LNCaP clone FGC (cell line): Measurements from ENCODE around the gene PLVAP.

Experiments used
- DNase-seq: peaks from one replicate; pipeline ENCODE4 v3.0.0-alpha.2; 2011; ENCODE audit warnings: low read depth
- H3K4me3 ChIP-seq: 2 replicates; pipeline ENCODE4 v1.5.1; 2011; ENCODE audit warnings: mild to moderate bottlenecking, low read depth, low read length, control low read depth
- TF ChIP-seq, protein P1 (sequence below): IDR thresholded peaks from 2 replicates; pipeline ENCODE4 v1.5.1; 2012; ENCODE audit warnings: mild to moderate bottlenecking; ENCODE audit not compliant: control insufficient read depth, insufficient read depth; ENCODE audit errors: extremely low read depth

PLVAP gene

DNA sequence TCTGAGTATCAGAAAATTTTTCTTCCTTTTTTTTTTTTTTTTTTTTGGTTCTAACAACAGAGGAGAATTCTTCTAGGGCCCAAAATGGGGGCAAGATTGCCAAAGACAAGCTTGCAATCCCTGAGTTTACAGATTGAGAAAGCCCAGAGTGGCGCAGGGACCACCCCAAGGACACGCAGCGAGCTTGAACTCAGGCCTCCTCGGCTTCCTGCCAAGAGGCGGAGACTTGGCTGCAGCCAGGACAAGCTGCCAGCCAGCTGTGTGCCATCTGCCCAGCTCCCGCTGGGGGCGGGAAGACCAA, 72.0 kb downstream of the PLVAP start:
- no peak for DNase-seq
- no peak overlapping the region for H3K4me3 ChIP-seq
- TF ChIP-seq, protein P1, sequence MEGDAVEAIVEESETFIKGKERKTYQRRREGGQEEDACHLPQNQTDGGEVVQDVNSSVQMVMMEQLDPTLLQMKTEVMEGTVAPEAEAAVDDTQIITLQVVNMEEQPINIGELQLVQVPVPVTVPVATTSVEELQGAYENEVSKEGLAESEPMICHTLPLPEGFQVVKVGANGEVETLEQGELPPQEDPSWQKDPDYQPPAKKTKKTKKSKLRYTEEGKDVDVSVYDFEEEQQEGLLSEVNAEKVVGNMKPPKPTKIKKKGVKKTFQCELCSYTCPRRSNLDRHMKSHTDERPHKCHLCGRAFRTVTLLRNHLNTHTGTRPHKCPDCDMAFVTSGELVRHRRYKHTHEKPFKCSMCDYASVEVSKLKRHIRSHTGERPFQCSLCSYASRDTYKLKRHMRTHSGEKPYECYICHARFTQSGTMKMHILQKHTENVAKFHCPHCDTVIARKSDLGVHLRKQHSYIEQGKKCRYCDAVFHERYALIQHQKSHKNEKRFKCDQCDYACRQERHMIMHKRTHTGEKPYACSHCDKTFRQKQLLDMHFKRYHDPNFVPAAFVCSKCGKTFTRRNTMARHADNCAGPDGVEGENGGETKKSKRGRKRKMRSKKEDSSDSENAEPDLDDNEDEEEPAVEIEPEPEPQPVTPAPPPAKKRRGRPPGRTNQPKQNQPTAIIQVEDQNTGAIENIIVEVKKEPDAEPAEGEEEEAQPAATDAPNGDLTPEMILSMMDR: no peak

DNA sequence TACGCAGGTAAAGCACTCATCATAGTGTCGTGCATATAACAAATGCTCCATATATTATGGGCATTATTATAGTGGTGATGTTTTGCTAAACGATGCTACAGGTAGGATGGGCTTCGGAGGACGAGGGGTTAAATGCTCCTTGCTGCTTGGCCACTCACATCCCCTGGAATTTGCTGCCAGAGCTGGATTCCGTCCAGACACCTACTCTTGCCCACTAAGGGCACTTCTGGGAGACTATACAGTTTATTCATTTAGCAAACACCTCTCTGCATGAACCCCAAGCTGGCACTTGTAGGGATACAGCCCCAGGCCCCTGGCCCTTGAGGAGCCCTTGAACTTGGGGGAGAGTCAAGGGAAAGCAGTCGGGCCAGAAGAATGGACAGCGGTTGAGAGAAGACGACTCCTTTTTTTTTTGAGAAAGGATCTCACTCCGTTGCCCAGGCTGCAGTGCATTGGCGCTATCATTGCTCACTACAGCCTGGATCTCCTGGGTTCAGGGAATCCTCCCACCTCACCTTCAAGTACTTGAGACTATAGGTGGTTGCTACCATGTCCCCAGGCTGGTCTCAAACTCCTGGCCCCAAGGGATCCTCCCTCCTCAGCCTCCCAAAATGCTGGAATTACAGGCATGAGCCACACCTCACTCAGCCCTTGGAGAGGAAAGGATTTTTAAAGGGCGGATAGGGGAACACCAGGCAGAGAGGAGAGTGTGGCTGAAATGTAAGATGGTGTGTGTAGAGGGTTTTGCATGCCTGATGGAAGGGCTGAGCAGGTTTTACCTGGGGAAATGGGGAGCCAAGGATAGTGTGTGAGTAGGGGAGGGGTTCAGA, 72.5 kb downstream of the PLVAP start:
- TF ChIP-seq, protein P1: no peak
- H3K4me3 ChIP-seq: no peak overlapping the region
- DNase-seq: no peak

DNA sequence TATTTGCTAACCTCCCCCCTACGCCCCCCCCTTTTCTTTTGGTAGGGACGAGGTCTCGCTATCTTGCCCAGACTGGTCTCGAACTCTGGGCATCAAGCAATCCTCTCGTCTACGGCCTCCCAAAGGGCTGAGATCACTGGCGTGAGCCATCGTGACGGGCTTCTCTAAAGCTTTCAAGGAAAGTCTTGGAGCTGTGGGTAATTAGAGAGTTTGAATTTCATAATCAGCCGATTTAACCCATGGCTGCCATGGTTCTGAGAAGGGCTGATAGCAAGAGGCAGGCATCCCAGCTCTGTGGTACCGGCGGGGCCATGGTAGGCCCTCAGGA, 73.2 kb downstream of the PLVAP start:
- TF ChIP-seq, protein P1: no peak
- H3K4me3 ChIP-seq: no peak overlapping the region; the same call in 1 of the 2 replicates

DNA sequence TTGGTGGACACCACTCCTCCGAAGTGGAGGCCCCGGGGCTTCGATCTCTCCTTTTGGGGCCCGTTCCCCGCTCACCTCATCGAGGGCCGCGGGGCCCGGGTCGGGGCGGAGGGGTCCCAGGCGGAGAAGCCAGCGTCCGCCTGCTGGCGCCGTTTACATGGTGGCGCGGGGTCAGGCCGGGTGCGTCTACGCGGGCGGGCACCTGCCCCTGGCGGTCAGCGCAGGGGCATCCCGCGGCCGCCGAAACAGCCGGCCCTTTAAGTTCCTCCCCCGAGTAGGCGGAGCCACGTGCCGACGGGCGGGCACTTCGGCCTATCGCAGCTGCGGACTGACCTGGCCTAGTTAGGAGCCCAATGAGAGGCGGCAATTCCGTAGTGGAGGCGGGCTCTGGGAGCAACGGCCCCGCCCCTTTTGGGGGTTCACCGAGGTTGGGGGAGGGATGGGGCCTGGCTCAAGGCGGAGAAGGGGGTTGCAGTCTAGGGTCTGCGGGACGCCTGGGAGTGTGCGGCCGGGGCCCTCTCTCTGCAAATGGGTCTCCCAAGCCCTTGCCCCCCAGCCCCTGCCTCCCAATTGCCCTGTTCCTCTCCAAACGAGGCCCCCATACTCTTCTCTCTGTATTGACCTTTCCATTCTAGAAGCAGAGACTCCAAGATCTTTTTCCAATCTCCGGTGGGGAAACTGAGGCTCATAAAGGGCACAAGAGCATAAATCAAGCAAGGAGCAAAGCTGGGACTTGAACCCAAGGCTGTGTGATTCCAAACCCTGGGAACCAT, 73.8 kb downstream of the PLVAP start, which contains the start of gene ABHD8:
ABHD8 (minus strand) TSS at position 259 of the 773 bp plus-strand sequence. CDS start 1,809 bp downstream, outside the sequence.
- DNase-seq: peak; percentile 87
- peak within 1 kb of the TSS; percentile 83 for H3K4me3 ChIP-seq
- TF ChIP-seq, protein P1: peak; percentile 56

More for the DNA sequence above, 73.2 kb downstream of the PLVAP start:
- DNase-seq: no peak

DNA sequence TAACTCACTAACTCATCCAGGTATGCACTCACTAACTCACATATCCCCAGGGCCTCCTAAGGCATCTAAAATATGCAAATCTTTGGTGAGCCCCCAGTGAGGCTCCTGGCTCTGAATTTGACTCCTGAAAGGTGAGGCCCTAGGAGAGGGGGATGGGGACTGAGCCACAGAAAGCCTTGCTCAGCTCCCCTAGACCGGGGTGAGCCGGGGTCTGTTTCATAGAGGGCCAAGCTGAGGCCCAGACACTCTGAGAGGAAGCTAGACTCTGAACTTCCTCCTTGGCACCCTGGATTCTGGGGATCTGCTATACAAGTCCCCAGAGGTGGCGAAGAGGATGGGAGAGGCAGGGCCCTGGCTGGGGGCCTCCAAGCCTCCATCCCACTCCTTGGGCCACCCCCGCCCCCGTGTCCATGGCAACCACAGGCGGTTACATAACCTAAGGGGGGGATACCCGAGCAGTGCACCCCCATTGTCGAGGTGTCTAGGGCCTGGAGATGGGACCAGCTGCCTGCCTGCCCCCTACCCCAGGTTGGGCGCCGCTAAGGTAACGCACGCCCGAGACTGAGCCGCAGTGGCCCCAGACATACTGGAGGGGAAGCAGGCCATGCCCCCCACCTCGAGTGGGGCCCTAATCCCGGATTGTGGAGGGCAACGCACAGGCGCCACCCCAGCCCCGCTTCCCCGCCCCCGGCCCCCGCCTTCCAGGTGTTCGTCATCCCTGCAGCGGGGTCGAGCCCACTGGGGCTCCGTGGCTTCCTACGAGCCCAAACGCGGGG, 74.6 kb downstream of the PLVAP start:
- no peak for DNase-seq
- H3K4me3 ChIP-seq: peak overlapping the region; percentile 83
- TF ChIP-seq, protein P1: no peak
